Endodermal cell (in vitro differentiated cells): Measurements from ENCODE around the gene RBM47. TPM values are rescaled to one million over a fixed set of nuclear protein-coding genes. Genes with fewer than 3 reads are reported as not detected.
"Not testable (repeated sequence)": the region's sequence is repeated elsewhere in the genome, so short reads cannot be mapped to it uniquely, and the experiment has no call there.

Experiments used
- DNase-seq: peaks from one replicate; pipeline ENCODE4 v3.0.0-alpha.2; 2017
- H3K27ac ChIP-seq: 2 replicates; pipeline ENCODE4 v1.5.1; 2013; ENCODE audit warnings: mild to moderate bottlenecking, low read depth, low read length, moderate library complexity
- H3K27me3 ChIP-seq: 2 replicates; pipeline ENCODE4 v1.6.1; 2013; ENCODE audit warnings: mild to moderate bottlenecking, low read length, moderate library complexity; ENCODE audit not compliant: insufficient read depth, control insufficient read depth, poor library complexity, severe bottlenecking
- H3K36me3 ChIP-seq: 2 replicates; pipeline ENCODE4 v1.7.0; 2013; ENCODE audit warnings: mild to moderate bottlenecking, low read length, moderate library complexity; ENCODE audit not compliant: control insufficient read depth, insufficient read depth
- H3K4me1 ChIP-seq: one replicate; pipeline ENCODE4 v1.7.0; 2013; ENCODE audit warnings: low read length; ENCODE audit not compliant: control insufficient read depth, insufficient read depth
- H3K4me3 ChIP-seq: 2 replicates; pipeline ENCODE4 v1.5.1; 2013; ENCODE audit warnings: mild to moderate bottlenecking, low read length, moderate library complexity
- H3K9ac ChIP-seq: 2 replicates; pipeline ENCODE4 v1.6.1; 2013; ENCODE audit warnings: mild to moderate bottlenecking, low read length, moderate library complexity; ENCODE audit not compliant: poor library complexity, severe bottlenecking; ENCODE audit errors: extremely low read depth
- H3K9me3 ChIP-seq: 2 replicates; pipeline ENCODE4 v1.6.1; 2013; ENCODE audit warnings: mild to moderate bottlenecking, low read length, moderate library complexity; ENCODE audit not compliant: control insufficient read depth
- H3K27ac Mint-ChIP-seq: 2 replicates; pipeline ENCODE4 v1.8.0; 2020; ENCODE audit warnings: mixed read lengths
- H3K27me3 Mint-ChIP-seq: 2 replicates; pipeline ENCODE4 v1.8.0; 2021; ENCODE audit warnings: mild to moderate bottlenecking, mixed read lengths; ENCODE audit not compliant: insufficient read depth
- H3K36me3 Mint-ChIP-seq: 2 replicates; pipeline ENCODE4 v1.8.0; 2020; ENCODE audit warnings: low read depth, mixed read lengths
- H3K4me1 Mint-ChIP-seq: 2 replicates; pipeline ENCODE4 v1.8.0; 2020; ENCODE audit warnings: mixed read lengths
- H3K4me3 Mint-ChIP-seq: 2 replicates; pipeline ENCODE4 v1.8.0; 2020; ENCODE audit warnings: mild to moderate bottlenecking, moderate library complexity, mixed read lengths
- H3K9me3 Mint-ChIP-seq: 2 replicates; pipeline ENCODE4 v1.8.0; 2020; ENCODE audit warnings: mild to moderate bottlenecking, mixed read lengths
- WGBS, 2 experiments: methylation state at CpG; one replicate each; pipeline versions ENCODE4 v1.1.5 to v1.1.7; 2013; ENCODE audit warnings: missing lambda C conversion rate in 2 of 2, mixed read lengths in 1 of 2; ENCODE audit not compliant: insufficient coverage in 1 of 2, insufficient read length in 1 of 2; 5-methylcytosine and 5-hydroxymethylcytosine counted together
- total RNA-seq, 2 donors: library from RNA; stranded (reverse); fragmentation: NEBNext Ultra II Directional in 1 of 2; extraction: Animal tissue kit (Norgen Biotek cat#: 25700) in 1 of 2; gene quantifications; 2 replicates in 1 of 2; 3 replicates in 1 of 2; pipeline ENCODE4 v1.2.1, GENCODE V29; 2021
- TF ChIP-seq, protein P1 (sequence below): fragments of 200-600 bp; sonication (generic); conservative IDR thresholded peaks from 2 replicates; pipeline ENCODE4 v1.5.0; 2021; ENCODE audit warnings: antibody characterized with exemption, mild to moderate bottlenecking

RBM47 gene
- total RNA-seq, 2 donors from 2014 or later: 71.7 to 90.6 TPM

DNA sequence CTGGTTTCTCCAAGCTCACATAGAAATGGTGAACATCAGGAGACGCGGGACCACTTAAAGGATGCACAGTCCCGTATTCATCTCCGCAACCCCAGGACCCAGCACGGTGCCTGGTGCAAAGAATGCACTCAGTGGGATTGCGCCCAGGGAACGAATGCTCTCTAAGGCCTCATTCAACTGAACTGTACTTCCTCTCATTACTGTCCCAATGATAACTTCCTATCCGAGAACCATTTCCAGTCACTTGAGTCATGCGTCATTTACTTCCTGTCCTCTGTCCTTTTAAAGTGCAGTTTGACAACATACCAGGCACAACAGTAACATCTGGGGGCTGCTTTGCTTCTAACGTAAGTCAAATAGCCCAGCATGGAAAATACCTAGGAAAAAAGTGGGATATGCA, 75.7 kb downstream of the RBM47 start:
- Mint-ChIP-seq H3K9me3 (no peaks in the 10 kb centered on the region), H3K36me3 (peaks cover 22% of the 10 kb centered on the region), H3K27me3 (no peaks in the 10 kb centered on the region), H3K4me3 (no peak overlapping the region), H3K27ac (no peak overlapping the region), H3K4me1 (peaks cover 22% of the 10 kb centered on the region)
- Histone ChIP-seq H3K36me3 (no peaks in the 10 kb centered on the region), H3K27ac (no peak overlapping the region), H3K4me3 (no peak overlapping the region), H3K9ac (no peak overlapping the region), H3K4me1 (peaks cover 3% of the 10 kb centered on the region), H3K9me3 (no peaks in the 10 kb centered on the region), H3K27me3 (no peaks in the 10 kb centered on the region)
- no peak for DNase-seq
- TF ChIP-seq, protein P1, sequence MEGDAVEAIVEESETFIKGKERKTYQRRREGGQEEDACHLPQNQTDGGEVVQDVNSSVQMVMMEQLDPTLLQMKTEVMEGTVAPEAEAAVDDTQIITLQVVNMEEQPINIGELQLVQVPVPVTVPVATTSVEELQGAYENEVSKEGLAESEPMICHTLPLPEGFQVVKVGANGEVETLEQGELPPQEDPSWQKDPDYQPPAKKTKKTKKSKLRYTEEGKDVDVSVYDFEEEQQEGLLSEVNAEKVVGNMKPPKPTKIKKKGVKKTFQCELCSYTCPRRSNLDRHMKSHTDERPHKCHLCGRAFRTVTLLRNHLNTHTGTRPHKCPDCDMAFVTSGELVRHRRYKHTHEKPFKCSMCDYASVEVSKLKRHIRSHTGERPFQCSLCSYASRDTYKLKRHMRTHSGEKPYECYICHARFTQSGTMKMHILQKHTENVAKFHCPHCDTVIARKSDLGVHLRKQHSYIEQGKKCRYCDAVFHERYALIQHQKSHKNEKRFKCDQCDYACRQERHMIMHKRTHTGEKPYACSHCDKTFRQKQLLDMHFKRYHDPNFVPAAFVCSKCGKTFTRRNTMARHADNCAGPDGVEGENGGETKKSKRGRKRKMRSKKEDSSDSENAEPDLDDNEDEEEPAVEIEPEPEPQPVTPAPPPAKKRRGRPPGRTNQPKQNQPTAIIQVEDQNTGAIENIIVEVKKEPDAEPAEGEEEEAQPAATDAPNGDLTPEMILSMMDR: no peak
- WGBS, 2 experiments: 91 to 92% methylated on average over 9 to 10 of the region's 10 CpGs

DNA sequence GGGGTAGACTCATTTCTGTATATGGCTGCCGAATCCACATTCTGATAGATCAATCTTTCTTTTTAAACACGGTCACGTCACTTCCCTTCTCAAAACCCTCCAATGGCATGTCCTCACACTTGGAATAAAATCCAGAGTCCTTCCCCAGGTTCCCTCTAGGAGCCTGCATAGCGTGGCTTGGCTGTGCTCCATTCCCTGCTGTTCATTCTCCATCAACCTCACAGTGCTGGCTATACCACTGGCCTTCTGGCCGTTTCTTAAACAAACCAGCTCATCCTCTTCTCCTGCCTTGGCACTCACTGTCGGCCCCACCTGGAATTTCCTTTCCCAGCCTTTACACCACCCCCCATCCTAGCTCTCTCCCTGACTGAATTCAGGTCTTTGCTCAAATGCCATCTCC, 77.1 kb downstream of the RBM47 start:
- no peaks in the 10 kb centered on the region for H3K27me3 ChIP-seq
- no peak overlapping the region for H3K27ac ChIP-seq
- H3K9me3 ChIP-seq: peaks cover 5% of the 10 kb centered on the region
- TF ChIP-seq, protein P1: no peak
- peak; percentile 56 for DNase-seq
- H3K36me3 ChIP-seq: peaks cover 7% of the 10 kb centered on the region
- WGBS, 2 experiments: 78 to 88% methylated on average over 6 of the region's 6 CpGs
- no peak overlapping the region for H3K9ac ChIP-seq
- Mint-ChIP-seq H3K4me3 (no peak overlapping the region), H3K27me3 (no peaks in the 10 kb centered on the region), H3K4me1 (peaks cover 29% of the 10 kb centered on the region), H3K36me3 (peaks cover 30% of the 10 kb centered on the region), H3K27ac (no peak overlapping the region), H3K9me3 (peaks cover 2% of the 10 kb centered on the region)
- no peak overlapping the region for H3K4me3 ChIP-seq
- H3K4me1 ChIP-seq: peaks cover 3% of the 10 kb centered on the region

DNA sequence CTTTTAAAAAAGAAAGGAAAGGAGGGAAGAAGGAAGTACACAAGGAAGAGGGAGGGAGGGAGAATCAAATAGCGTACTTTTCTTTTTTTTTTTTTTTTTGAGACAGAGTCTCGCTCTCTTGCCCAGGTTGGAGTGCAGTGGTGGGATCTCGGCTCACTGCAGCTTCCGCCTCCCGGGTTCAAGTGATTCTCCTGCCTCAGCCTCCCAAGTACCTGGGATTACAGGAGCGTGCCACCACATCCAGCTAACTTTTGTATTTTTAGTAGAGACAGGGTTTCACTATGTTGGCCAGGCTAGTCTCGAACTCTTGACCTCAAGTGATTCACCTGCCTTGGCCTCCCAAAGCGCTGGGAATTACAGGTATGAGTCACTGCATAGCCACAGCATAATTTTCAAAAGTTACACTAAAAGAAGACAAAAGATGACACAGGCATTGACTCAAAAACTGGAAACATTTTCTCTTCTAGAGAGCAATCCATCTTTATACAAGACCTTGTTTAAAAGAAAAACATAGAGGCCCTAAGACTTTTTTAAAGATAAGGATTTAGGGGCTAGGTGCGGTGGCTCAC, 78.0 kb downstream of the RBM47 start:
- H3K4me1 ChIP-seq, H3K27ac Mint-ChIP-seq, H3K9me3 Mint-ChIP-seq, H3K27me3 ChIP-seq, DNase-seq, H3K4me3 Mint-ChIP-seq, H3K27ac ChIP-seq, H3K27me3 Mint-ChIP-seq, H3K4me3 ChIP-seq, H3K9ac ChIP-seq: not testable (repeated sequence)
- peaks cover 38% of the 10 kb centered on the region for H3K36me3 Mint-ChIP-seq
- peaks cover 29% of the 10 kb centered on the region for H3K4me1 Mint-ChIP-seq
- peaks cover 11% of the 10 kb centered on the region for H3K36me3 ChIP-seq
- H3K9me3 ChIP-seq: peaks cover 11% of the 10 kb centered on the region
- WGBS, 2 experiments: 93 to 98% methylated on average over 7 to 9 of the region's 9 CpGs
